Measurements from ENCODE around the gene MAP4.

Gene MAP4

GRCh38 chr3:47852604-47853602 lies 163.3 kb downstream of the MAP4 start:
- no peak overlapping the region for H3K4me3 ChIP-seq (ENCODE audit: low read length)
- no peak for DNase-seq (ENCODE audit: low read depth)
- no peak for TF ChIP-seq CTCF (IDR thresholded peaks at IDR 0.05; ENCODE audit: insufficient read depth, low read depth, low read length, missing control alignments)

- H3K4me3 ChIP-seq (ENCODE audit: low read length): no peak overlapping the region
- TF ChIP-seq CTCF (IDR thresholded peaks at IDR 0.05; ENCODE audit: insufficient read depth, low read depth, low read length, missing control alignments): no peak
Observed at GRCh38 chr3:47851888-47852603, 164.2 kb downstream of the MAP4 start.

GRCh38 chr3:47850564-47851410 lies 165.4 kb downstream of the MAP4 start:
- TF ChIP-seq CTCF (IDR thresholded peaks at IDR 0.05; ENCODE audit: insufficient read depth, low read depth, low read length, missing control alignments): no peak
- no peak overlapping the region for H3K4me3 ChIP-seq (ENCODE audit: low read length)
- no peak for DNase-seq (ENCODE audit: low read depth)

More at GRCh38 chr3:47851888-47852603, 164.2 kb downstream of the MAP4 start:
- no peak for DNase-seq (ENCODE audit: low read depth)

- DNase-seq (ENCODE audit: low read depth): peak; percentile 36
- peak; percentile 49 for TF ChIP-seq CTCF (IDR thresholded peaks at IDR 0.05; ENCODE audit: insufficient read depth, low read depth, low read length, missing control alignments)
- no peak overlapping the region for H3K4me3 ChIP-seq (ENCODE audit: low read length)
Observed at GRCh38 chr3:47849699-47850563, 166.3 kb downstream of the MAP4 start.

- no peak for TF ChIP-seq CTCF (IDR thresholded peaks at IDR 0.05; ENCODE audit: insufficient read depth, low read depth, low read length, missing control alignments)
- no peak for DNase-seq (ENCODE audit: low read depth)
- H3K4me3 ChIP-seq (ENCODE audit: low read length): no peak overlapping the region
Observed at GRCh38 chr3:47849186-47849698, 167.0 kb downstream of the MAP4 start.
